ENCODE data around the gene ARF1.

GRCh38 chr1:228042508-228042907 lies 40.0 kb upstream of the ARF1 start:
- TF ChIP-seq CTCF (IDR thresholded peaks at IDR 0.05) (no peak), POLR2A (IDR thresholded peaks at IDR 0.05) (no peak)
